A549 (cell line): ENCODE data around the gene HAND2. TPM values are rescaled to one million over a fixed set of nuclear protein-coding genes. Genes with fewer than 3 reads are reported as not detected.

Experiments used
- ATAC-seq, 2 experiments: fragments of 200-7000 bp in 1 of 2; fragments of >200 bp in 1 of 2; cut with Nextera tagmentation in 1 of 2; cut with Tn5 transposase in 1 of 2; 3 replicates each; pipeline versions ENCODE4 v1.8.0 to v1.9.1; 2018 to 2020; ENCODE audit warnings: mild to moderate bottlenecking in 1 of 2, moderate library complexity in 1 of 2
- CTCF ChIA-PET: fragments of 300-600 bp; sonication (Branson Sonifier 250); formaldehyde crosslinking; extraction: SDS; loops from one replicate; lab custom pipeline; 2021; ENCODE audit warnings: antibody characterized with exemption, inconsistent platforms; lab: Yijun Ruan, JAX
- POLR2A ChIA-PET: fragments of 350-600 bp; formaldehyde crosslinking; extraction: SDS; loops from one replicate; lab custom pipeline; 2021; ENCODE audit warnings: antibody characterized with exemption, inconsistent platforms; lab: Yijun Ruan, JAX
- DNase-seq, 2 experiments: peaks; one replicate each; pipeline versions ENCODE4 v3.0.0 to v3.0.0-alpha.2; 2011 to 2016; ENCODE audit warnings: low read depth in 1 of 2, low spot score in 1 of 2
- FAIRE-seq: peaks from 2 replicates; lab custom pipeline; 2011; peaks lifted over from hg19 to GRCh38; lab: Jason Lieb, UNC
- H3K27ac ChIP-seq, 2 experiments: fragments of >200 bp; sonication (Bioruptor Twin); formaldehyde crosslinking; 3 replicates each; pipeline ENCODE4 v1.5.1; 2016 to 2017
- H3K4me1 ChIP-seq: fragments of >200 bp; sonication (Bioruptor Twin); formaldehyde crosslinking; 3 replicates; pipeline ENCODE4 v1.6.1; 2016
- H3K4me2 ChIP-seq: fragments of >200 bp; sonication (Bioruptor Twin); formaldehyde crosslinking; 3 replicates; pipeline ENCODE4 v1.6.1; 2016
- H3K4me3 ChIP-seq: fragments of >200 bp; sonication (Bioruptor Twin); formaldehyde crosslinking; 3 replicates; pipeline ENCODE4 v1.5.1; 2016
- H3K9me3 ChIP-seq: fragments of >200 bp; sonication (Bioruptor Twin); formaldehyde crosslinking; 3 replicates; pipeline ENCODE4 v1.6.1; 2016
- ATOH8 ChIP-seq: fragments of 250-450 bp; sonication (Bioruptor Pico); IDR thresholded peaks from 2 replicates; pipeline ENCODE4 v1.5.0; 2020; ENCODE audit warnings: low read depth, mild to moderate bottlenecking, moderate library complexity
- CTCF ChIP-seq: fragments of >200 bp; sonication (Bioruptor Twin); formaldehyde crosslinking; IDR thresholded peaks from 3 replicates; pipeline ENCODE4 v1.5.1; 2016
- EHF ChIP-seq: fragments of 250-450 bp; sonication (Bioruptor Pico); IDR thresholded peaks from 2 replicates; pipeline ENCODE4 v1.5.0; 2020; ENCODE audit warnings: mild to moderate bottlenecking
- EHMT2 ChIP-seq: fragments of 200-600 bp; sonication (generic); IDR thresholded peaks from 2 replicates; pipeline ENCODE4 v1.6.1; 2016; ENCODE audit warnings: antibody characterized with exemption, low read depth, mild to moderate bottlenecking, moderate library complexity
- GATA3 ChIP-seq: IDR thresholded peaks from 2 replicates; pipeline ENCODE4 v1.6.1; 2012; ENCODE audit warnings: borderline replicate concordance
- HDAC2 ChIP-seq: fragments of 200-600 bp; sonication (generic); IDR thresholded peaks from 2 replicates; pipeline ENCODE4 v1.6.1; 2016
- HES2 ChIP-seq: fragments of >200 bp; sonication (Bioruptor Twin); formaldehyde crosslinking; IDR thresholded peaks from 2 replicates; pipeline ENCODE4 v1.6.1; 2016
- HEYL ChIP-seq: fragments of 250-450 bp; sonication (Bioruptor Pico); IDR thresholded peaks from 2 replicates; pipeline ENCODE4 v1.8.0; 2021; ENCODE audit warnings: mild to moderate bottlenecking, moderate library complexity
- HMGXB4 ChIP-seq: fragments of 250-450 bp; sonication (Bioruptor Pico); IDR thresholded peaks from 2 replicates; pipeline ENCODE4 v1.5.0; 2021; ENCODE audit warnings: mild to moderate bottlenecking, moderate library complexity, borderline replicate concordance
- NFE2L2 ChIP-seq: fragments of 150-350 bp; conservative IDR thresholded peaks from 2 replicates; pipeline ENCODE4 v1.6.1; 2014; ENCODE audit warnings: low read length
- RAD21 ChIP-seq, 2 experiments: fragments of >200 bp in 1 of 2; sonication (Bioruptor Twin) in 1 of 2; formaldehyde crosslinking in 1 of 2; IDR thresholded peaks in 1 of 2; conservative IDR thresholded peaks in 1 of 2; 2 replicates in 1 of 2; 3 replicates in 1 of 2; pipeline ENCODE4 v1.6.1; 2012 to 2018; ENCODE audit warnings: inconsistent platforms in 1 of 2
- RCOR1 ChIP-seq: fragments of 150-350 bp; IDR thresholded peaks from 2 replicates; pipeline ENCODE4 v1.6.1; 2014; ENCODE audit warnings: antibody characterized with exemption, low read length, low read depth
- REST ChIP-seq: fragments of 200-600 bp; sonication (generic); IDR thresholded peaks from 2 replicates; pipeline ENCODE4 v1.6.1; 2016; ENCODE audit warnings: antibody characterized with exemption, mild to moderate bottlenecking, moderate library complexity
- RFX5 ChIP-seq: fragments of 450-650 bp; IDR thresholded peaks from 2 replicates; pipeline ENCODE4 v1.7.1; 2014; ENCODE audit warnings: antibody characterized with exemption, mild to moderate bottlenecking, moderate library complexity
- TP53 ChIP-seq: fragments of 250-450 bp; sonication (Bioruptor Pico); IDR thresholded peaks from 2 replicates; pipeline ENCODE4 v1.5.0; 2021; ENCODE audit warnings: mild to moderate bottlenecking, moderate library complexity
- ZFP36 ChIP-seq: fragments of 450-650 bp; IDR thresholded peaks from 2 replicates; pipeline ENCODE4 v1.6.1; 2014; ENCODE audit warnings: borderline replicate concordance; ENCODE audit not compliant: partially characterized antibody
- WGBS: methylation state at CpG from one replicate; pipeline ENCODE4 v1.1.6; 2017; ENCODE audit errors: missing lambda C conversion rate; 5-methylcytosine and 5-hydroxymethylcytosine counted together
- polyA plus RNA-seq, 4 experiments: library from polyadenylated mRNA; depleted of rRNA in 3 of 4; stranded (reverse); fragments of >200 nt; fragmentation: RNase III in 1 of 4; extraction: RNeasy Plus Mini Kit Qiagen cat#74134 plus additional on column Dnase treatment in 1 of 4; gene quantifications; 2 replicates in 3 of 4; 3 replicates in 1 of 4; pipeline ENCODE4 v1.2.3, GENCODE V29; 2011 to 2017
- TF ChIP-seq, protein P1 (sequence below): IDR thresholded peaks from 2 replicates; pipeline ENCODE4 v1.6.1; 2012
- TF ChIP-seq, protein P2 (sequence below): IDR thresholded peaks from 2 replicates; pipeline ENCODE4 v1.6.1; 2012; ENCODE audit warnings: low read depth, borderline replicate concordance

HAND2 gene
- polyA plus RNA-seq, 2 of the 4 experiments (the other 2 are of a cell fraction): 0.44 to 0.63 TPM

- no peak for FAIRE-seq
- CTCF ChIA-PET: no interaction called here
Observed at GRCh38 chr4:173546776-173547175, 16.7 kb upstream of the HAND2 start.

More at GRCh38 chr4:173546776-173547175, 16.7 kb upstream of the HAND2 start:
- WGBS: 55% methylated on average over 2 of the region's 2 CpGs
- H3K27ac ChIP-seq: no peak overlapping the region
- H3K9me3 ChIP-seq: no peaks in the 10 kb centered on the region
- H3K4me1 ChIP-seq: no peaks in the 10 kb centered on the region
- TF ChIP-seq RFX5: no peak
- TF ChIP-seq HDAC2: no peak
- TF ChIP-seq RAD21 (conservative IDR thresholded peaks at IDR 0.05 in 1 of 2, IDR thresholded peaks at IDR 0.05 in 1 of 2): no peak
- TF ChIP-seq, protein P1, sequence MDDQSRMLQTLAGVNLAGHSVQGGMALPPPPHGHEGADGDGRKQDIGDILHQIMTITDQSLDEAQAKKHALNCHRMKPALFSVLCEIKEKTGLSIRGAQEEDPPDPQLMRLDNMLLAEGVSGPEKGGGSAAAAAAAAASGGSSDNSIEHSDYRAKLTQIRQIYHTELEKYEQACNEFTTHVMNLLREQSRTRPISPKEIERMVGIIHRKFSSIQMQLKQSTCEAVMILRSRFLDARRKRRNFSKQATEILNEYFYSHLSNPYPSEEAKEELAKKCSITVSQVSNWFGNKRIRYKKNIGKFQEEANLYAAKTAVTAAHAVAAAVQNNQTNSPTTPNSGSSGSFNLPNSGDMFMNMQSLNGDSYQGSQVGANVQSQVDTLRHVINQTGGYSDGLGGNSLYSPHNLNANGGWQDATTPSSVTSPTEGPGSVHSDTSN: no peak
- no peak for TF ChIP-seq EHMT2
- TF ChIP-seq ZFP36: no peak
- no peak for TF ChIP-seq REST
- no peak for TF ChIP-seq GATA3
- no peak for TF ChIP-seq HMGXB4 (CRISPR knock-in tag)
- TF ChIP-seq, protein P2, sequence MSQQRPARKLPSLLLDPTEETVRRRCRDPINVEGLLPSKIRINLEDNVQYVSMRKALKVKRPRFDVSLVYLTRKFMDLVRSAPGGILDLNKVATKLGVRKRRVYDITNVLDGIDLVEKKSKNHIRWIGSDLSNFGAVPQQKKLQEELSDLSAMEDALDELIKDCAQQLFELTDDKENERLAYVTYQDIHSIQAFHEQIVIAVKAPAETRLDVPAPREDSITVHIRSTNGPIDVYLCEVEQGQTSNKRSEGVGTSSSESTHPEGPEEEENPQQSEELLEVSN: no peak
- no peak for TF ChIP-seq HEYL
- no peak for TF ChIP-seq CTCF
- TF ChIP-seq EHF (CRISPR knock-in tag): no peak
- no peak for TF ChIP-seq TP53 (CRISPR knock-in tag)
- no peak for TF ChIP-seq ATOH8 (CRISPR knock-in tag)
- no peak for TF ChIP-seq NFE2L2
- no peak for TF ChIP-seq RCOR1
- no peak for TF ChIP-seq HES2
- no peak overlapping the region for H3K4me3 ChIP-seq
- POLR2A ChIA-PET: no interaction called here
- no peak overlapping the region for H3K4me2 ChIP-seq
- ATAC-seq: no peak
- no peak for DNase-seq
